SKM-1 treated with dmso at 0.1 percent for 144 hours (cell line): ENCODE data around the gene CNTNAP1.

Source experiments
- DNase-seq: peaks from one replicate; lab custom pipeline; 2025; ENCODE audit not compliant: unreplicated experiment; lab: John Stamatoyannopoulos, UW

Gene CNTNAP1

GRCh38 chr17:42670789-42671657, 11.3 kb upstream of the CNTNAP1 start:
- DNase-seq: no peak

- no peak for DNase-seq
Measured at GRCh38 chr17:42672038-42672437, 10.3 kb upstream of the CNTNAP1 start.

- DNase-seq: no peak
Measured at GRCh38 chr17:42673266-42673884, 9.0 kb upstream of the CNTNAP1 start.

GRCh38 chr17:42673885-42674754, 8.2 kb upstream of the CNTNAP1 start:
- DNase-seq: peak; percentile 49

GRCh38 chr17:42674755-42675347, 7.5 kb upstream of the CNTNAP1 start:
- peak; percentile 3 for DNase-seq

GRCh38 chr17:42675348-42675964, 6.9 kb upstream of the CNTNAP1 start:
- DNase-seq: no peak

GRCh38 chr17:42675965-42676423, 6.3 kb upstream of the CNTNAP1 start:
- DNase-seq: no peak

GRCh38 chr17:42676424-42677011, 5.8 kb upstream of the CNTNAP1 start, which contains the start of gene PLEKHH3:
Gene PLEKHH3 (minus strand): TSS chr17:42676994. CDS start chr17:42676563, 431 bp downstream.
- DNase-seq: no peak

GRCh38 chr17:42677012-42677857, 5.1 kb upstream of the CNTNAP1 start:
- DNase-seq: peak; percentile 99

GRCh38 chr17:42677921-42678781, 4.2 kb upstream of the CNTNAP1 start:
- DNase-seq: peak; percentile 76

GRCh38 chr17:42678951-42679491, 3.3 kb upstream of the CNTNAP1 start:
- DNase-seq: no peak

GRCh38 chr17:42679492-42680330, 2.6 kb upstream of the CNTNAP1 start:
- DNase-seq: no peak

GRCh38 chr17:42680331-42680808, 2.0 kb upstream of the CNTNAP1 start:
- no peak for DNase-seq

GRCh38 chr17:42682722-42683403, 532 bp downstream of the CNTNAP1 start:
- no peak for DNase-seq

- DNase-seq: no peak
Measured at GRCh38 chr17:42683407-42684034, 1.2 kb downstream of the CNTNAP1 start.
